GM19455 (cell line): ENCODE measurements around the gene PICK1.

Experiments
- ATAC-seq: cut with Tn5 transposase; IDR thresholded peaks from one replicate; pipeline ENCODE4 v1.9.1; 2021; ENCODE audit not compliant: unreplicated experiment

The PICK1 gene

DNA sequence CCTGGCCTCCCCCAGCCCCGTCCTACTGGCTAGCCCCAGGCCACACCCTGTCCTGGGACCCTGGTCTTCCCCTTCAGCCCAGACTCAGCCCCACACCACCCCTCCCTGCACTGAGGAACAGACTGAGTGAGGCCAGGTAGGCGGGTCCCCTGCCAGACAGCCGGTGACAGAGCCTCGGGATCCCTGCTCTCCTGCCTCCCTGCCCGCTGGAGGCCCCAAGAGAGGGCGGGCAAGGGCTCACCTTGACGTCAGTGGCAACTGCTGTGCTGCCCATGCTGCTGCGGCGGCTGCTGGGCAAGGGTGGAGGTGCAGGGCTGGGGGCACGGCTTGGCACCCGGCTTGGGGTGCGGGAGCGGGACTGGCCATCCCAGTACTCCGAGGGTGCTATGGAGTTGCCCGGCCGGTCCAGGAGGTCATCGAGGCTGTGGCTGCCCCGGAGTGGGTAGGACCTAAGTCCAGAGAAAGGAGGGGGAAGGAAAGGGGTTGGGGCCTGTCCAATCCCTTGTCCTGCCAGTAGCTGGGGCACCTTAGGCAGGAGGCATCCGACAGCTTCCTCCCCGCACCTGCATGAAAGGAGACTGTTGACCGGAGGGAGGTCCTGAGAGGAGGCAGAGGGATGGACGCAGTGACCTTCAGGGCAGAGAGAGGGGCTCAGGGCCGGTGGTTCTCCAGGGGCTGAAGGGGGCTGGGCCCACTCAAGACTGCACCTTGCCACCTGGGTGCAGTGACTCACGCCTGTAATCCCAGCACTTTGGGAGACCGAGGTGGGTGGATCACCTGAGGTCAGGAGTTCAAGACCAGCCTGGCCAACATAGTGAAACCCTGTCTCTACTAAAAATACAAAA lies 29.0 kb downstream of the PICK1 start:
- no peak for ATAC-seq

DNA sequence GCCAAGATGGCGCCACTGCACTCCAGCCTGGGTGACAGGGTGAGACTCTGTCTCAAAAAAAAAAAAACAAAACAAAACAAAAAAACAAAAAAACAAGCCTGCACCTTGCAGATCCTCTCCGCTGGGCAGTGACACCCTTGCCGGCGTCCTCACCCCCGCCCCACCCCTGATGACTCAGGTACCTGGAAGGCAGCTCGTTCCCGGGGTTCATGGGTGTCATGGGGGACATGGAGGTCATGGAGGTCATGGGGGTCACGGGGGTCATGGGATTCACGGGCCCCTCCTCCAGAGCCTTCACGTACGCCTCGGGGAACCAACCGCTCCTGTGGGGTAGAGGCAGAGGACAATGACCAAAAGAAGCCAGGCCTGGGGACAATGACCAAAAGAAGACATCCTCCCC lies 29.7 kb downstream of the PICK1 start:
- ATAC-seq, result no peak

GRCh38 chr22:38087855-38088254 lies 30.7 kb downstream of the PICK1 start:
- ATAC-seq, result no peak

GRCh38 chr22:38088629-38089473 lies 31.6 kb downstream of the PICK1 start:
- no peak for ATAC-seq

GRCh38 chr22:38089474-38089851 lies 32.3 kb downstream of the PICK1 start:
- ATAC-seq, result no peak

GRCh38 chr22:38097058-38097457 lies 39.9 kb downstream of the PICK1 start:
- ATAC-seq, result no peak

DNA sequence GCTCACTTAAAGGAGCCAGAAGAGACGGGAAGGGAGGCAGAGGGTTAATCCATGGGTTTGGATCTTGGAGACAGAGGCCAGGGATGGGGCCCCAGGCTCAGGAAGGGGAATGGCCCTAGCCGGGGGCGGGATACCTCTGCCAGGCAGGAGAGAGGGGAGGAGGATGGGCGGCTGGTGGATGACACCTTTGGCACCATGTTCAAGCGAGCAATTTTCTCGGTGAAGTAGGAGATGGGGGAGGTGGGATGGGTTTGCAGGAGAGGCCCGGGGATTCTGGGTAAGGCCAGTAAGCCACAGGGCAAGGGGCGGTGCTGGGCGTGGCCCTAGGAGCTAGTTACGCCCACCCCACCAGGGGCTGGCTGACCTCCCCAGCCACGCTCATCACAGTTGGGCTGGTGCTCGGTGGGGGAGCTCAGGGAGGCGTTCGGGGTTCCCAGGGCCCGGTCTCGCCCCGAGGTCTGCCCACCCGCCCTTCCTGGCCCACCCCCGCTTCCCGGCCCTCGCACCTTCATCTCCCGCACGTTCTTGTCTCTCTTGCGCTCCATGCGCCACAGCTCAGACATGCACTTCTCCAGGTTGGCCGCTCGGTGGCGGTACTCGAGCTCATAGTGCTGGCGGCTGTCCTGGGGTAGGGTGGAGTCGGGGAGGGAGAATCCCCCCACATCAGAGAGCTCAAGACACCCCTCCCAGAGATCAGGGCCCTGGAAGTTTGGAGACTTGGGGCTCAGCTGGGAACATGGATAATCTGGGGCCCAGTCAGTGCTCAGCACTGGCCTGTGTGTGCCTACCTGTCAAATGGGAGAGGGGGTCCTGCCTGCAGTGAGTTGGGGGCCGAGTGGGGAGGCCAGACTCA lies 40.6 kb downstream of the PICK1 start:
- ATAC-seq, result no peak

DNA sequence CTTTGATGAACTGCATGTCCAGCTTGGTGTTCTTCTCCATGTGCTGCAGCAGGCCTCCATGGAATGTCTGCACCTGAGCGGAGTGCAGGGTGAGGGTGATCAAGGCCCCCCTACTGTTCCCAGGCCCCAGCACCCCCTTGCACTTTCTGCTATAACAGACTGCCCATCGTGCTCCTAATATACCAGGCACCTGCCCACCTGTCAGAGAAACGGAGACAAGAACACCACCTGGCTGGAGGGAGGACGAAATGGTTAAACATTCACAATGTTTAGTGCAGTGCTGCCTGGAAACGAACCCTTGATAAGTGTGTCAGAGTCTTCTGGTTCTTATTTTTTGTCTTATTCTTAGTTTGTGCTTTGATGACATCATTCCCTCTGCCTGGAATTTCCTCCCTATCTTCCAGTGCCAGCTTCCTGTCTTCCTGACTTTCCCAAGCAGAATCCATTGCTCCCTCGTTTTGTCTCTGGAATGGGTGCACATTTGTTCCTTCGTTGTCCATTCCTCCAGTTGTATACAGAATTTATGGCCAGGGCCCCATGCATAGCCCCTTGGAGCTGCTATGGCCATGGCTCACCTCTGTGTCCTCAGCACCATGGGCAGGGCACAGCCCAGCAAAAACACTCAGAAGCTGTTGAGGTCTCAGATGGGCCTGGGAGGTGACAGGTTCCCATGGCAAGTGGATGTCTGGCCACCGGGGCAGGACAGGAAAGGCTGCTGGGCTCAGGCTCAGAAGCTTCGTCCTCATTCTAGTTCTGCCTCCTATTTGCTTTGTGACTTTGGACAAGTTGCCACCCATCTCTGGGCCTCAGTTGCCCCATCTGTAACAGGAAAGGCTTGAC lies 41.4 kb downstream of the PICK1 start:
- no peak for ATAC-seq

DNA sequence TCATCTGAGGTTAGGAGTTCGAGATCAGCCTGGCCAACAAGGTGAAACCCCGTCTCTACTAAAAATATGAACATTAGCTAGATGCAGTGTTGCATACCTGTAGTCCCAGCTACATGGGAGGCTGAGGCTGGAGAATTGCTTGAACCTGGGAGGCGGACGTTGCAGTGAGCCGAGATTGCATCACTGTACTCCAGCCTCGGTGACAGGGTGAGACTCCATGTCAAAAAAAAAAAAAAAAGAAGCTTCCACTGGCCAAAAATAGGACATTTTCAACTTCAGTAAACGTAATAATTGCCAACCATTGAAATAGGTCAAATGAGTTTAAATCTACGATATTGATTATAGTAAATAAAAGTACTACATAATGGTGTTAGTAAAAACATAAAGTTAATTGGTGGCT lies 46.4 kb downstream of the PICK1 start:
- ATAC-seq, result no peak

DNA sequence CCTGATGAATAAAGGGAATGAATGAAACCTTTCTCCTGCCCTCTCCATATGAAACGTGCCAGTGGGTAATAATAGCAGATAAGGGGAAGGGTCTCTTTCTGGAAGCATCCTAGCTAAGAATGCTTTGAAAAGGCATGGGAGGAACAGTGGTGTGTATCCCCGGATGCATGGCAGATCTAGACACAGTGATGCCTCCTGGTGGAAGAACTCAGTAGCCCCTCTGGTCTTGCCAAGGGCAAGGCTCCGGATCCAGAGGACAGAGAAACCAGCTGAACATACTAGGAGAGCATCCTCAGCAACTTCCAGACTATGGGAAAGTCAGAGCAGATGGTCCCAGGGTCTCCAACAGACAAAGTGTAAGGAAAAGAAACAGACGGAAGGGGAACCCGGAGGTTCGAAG lies 46.9 kb downstream of the PICK1 start:
- ATAC-seq, result no peak

GRCh38 chr22:38106814-38107578 lies 49.8 kb downstream of the PICK1 start:
- ATAC-seq, result no peak

DNA sequence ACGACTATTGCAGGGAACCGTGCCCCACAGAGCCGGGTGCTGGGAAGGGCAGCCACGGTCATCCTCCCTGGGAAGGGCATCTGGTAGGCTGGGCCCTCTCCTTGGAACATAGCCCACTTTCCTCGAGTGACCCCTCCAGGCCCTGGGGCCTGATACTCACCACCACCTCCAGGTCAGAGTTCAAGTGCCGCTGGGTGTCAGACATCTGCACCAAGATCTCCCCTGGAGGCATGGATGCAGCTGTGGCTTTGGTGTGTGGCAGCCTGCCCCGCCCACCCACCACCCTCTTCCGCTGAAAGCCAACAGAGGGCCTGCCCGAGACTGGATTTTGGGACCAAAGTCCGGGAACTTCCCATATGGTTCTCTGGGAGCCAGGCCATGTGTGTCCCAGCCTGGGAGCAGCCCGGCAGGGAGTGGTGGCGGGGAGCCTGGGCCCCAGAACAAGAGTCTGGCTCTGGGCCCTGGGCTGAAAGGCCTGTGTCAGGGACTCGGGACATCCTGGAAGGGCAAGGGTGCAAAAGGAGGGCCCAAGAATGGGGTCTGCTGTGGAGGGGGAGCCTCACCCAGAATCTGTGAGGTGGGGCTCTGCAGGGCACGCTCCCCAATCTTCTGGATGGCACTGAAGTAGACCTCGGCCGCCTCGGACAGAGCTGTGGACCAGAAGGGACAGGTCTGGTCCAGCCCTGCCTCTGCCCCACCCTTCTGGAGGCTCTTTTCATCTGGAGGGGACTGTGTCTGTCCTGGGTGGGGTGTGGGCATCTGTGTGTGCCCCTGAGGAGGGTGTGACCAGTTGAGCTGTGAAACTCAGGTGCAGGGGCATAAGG lies 50.7 kb downstream of the PICK1 start:
- no peak for ATAC-seq

GRCh38 chr22:38108561-38109319 lies 51.5 kb downstream of the PICK1 start:
- ATAC-seq, result no peak

DNA sequence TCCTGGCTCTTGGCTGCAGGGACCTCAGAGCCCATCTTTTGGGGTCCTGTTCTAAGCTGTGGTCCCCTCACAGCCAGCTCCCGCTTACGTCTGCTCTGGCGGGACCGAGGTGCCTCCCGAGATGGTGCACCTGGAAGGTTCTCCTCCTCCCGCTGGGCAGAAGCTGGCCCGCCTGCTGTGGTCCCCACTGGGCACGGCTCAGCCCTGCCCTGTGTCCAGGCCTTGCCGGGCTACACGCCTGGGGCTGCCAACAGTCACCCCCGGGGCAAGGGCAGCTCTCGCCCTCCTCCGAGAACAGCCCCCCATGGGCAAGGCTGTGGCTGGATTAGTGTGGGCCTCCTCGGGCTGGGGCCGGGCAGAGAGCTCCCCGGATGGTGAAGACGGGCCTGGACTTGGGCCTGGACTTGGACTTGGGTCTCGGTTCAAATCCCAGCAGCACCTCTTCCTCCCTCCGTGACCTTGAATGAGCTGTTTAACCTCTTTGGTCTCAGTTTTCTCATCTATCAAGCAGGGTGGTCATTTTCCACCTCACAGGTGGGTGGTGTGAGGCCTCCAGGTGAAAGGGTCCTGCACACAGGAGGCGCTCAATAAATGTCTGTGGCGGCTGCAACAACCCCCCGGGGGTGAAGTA lies 52.3 kb downstream of the PICK1 start:
- ATAC-seq, result no peak

- no peak for ATAC-seq
Observed at GRCh38 chr22:38110008-38110862, 53.0 kb downstream of the PICK1 start, which contains the start of gene BAIAP2L2. BAIAP2L2 (minus strand) TSS chr22:38110684; CDS start chr22:38110525, 159 bp downstream.
